Endothelial cell (in vitro differentiated cells): ENCODE results near the gene MCOLN2. TPM values are rescaled to one million over a fixed set of nuclear protein-coding genes. Genes with fewer than 3 reads are reported as not detected.

Experiments
- DNase-seq: peaks from one replicate; pipeline ENCODE4 v3.0.0; 2021; ENCODE audit warnings: low spot score
- H3K27ac Mint-ChIP-seq: one replicate; pipeline ENCODE4 v1.8.0; 2021; ENCODE audit warnings: mixed read lengths, inconsistent platforms; ENCODE audit not compliant: unreplicated experiment
- H3K27me3 Mint-ChIP-seq: one replicate; pipeline ENCODE4 v1.8.0; 2021; ENCODE audit warnings: mild to moderate bottlenecking, moderate library complexity, mixed read lengths, inconsistent platforms; ENCODE audit not compliant: unreplicated experiment
- H3K36me3 Mint-ChIP-seq: one replicate; pipeline ENCODE4 v1.8.0; 2021; ENCODE audit warnings: mild to moderate bottlenecking, low read depth, mixed read lengths, inconsistent platforms; ENCODE audit not compliant: unreplicated experiment
- H3K4me1 Mint-ChIP-seq: one replicate; pipeline ENCODE4 v1.8.0; 2021; ENCODE audit warnings: mild to moderate bottlenecking, mixed read lengths, inconsistent platforms; ENCODE audit not compliant: unreplicated experiment
- H3K4me3 Mint-ChIP-seq: one replicate; pipeline ENCODE4 v1.8.0; 2021; ENCODE audit warnings: mild to moderate bottlenecking, mixed read lengths, inconsistent platforms; ENCODE audit not compliant: unreplicated experiment
- H3K9me3 Mint-ChIP-seq: one replicate; pipeline ENCODE4 v1.8.0; 2021; ENCODE audit warnings: mixed read lengths, inconsistent platforms; ENCODE audit not compliant: unreplicated experiment
- CTCF ChIP-seq: fragments of 200-600 bp; sonication (generic); IDR thresholded peaks from one replicate; pipeline ENCODE4 v1.5.0; 2021; ENCODE audit warnings: antibody characterized with exemption; ENCODE audit not compliant: unreplicated experiment
- total RNA-seq: library from RNA; stranded (reverse); fragmentation: NEBNext Ultra II Directional; extraction: Animal tissue kit (Norgen Biotek cat#: 25700); gene quantifications from one replicate; pipeline ENCODE4 v1.2.1, GENCODE V29; 2021; ENCODE audit not compliant: unreplicated experiment

Gene MCOLN2
- total RNA-seq, 1 donor from 2014 or later, result 0.64 TPM

- H3K27me3 Mint-ChIP-seq, result no peaks in the 10 kb centered on the region
- H3K4me3 Mint-ChIP-seq, result no peak overlapping the region
- no peak overlapping the region for H3K27ac Mint-ChIP-seq
- peak; percentile 85 for TF ChIP-seq CTCF
- no peaks in the 10 kb centered on the region for H3K4me1 Mint-ChIP-seq
- H3K9me3 Mint-ChIP-seq, result no peaks in the 10 kb centered on the region
- peak; percentile 35 for DNase-seq
- H3K36me3 Mint-ChIP-seq, result no peaks in the 10 kb centered on the region
These were observed 60.6 kb downstream of the MCOLN2 start for GRCh38 chr1:84936116-84936810.

- no peaks in the 10 kb centered on the region for H3K36me3 Mint-ChIP-seq
- H3K4me3 Mint-ChIP-seq, result no peak overlapping the region
- TF ChIP-seq CTCF, result no peak
- no peaks in the 10 kb centered on the region for H3K9me3 Mint-ChIP-seq
- H3K4me1 Mint-ChIP-seq, result no peaks in the 10 kb centered on the region
- H3K27me3 Mint-ChIP-seq, result peaks cover 1% of the 10 kb centered on the region
- no peak for DNase-seq
- no peak overlapping the region for H3K27ac Mint-ChIP-seq
These were observed 63.8 kb downstream of the MCOLN2 start for GRCh38 chr1:84933011-84933611.

GRCh38 chr1:84930831-84931230 lies 66.1 kb downstream of the MCOLN2 start:
- no peak for TF ChIP-seq CTCF
- DNase-seq, result no peak
- Mint-ChIP-seq H3K27me3 (peaks cover 1% of the 10 kb centered on the region), H3K4me1 (no peaks in the 10 kb centered on the region), H3K4me3 (no peak overlapping the region), H3K36me3 (no peaks in the 10 kb centered on the region), H3K27ac (no peak overlapping the region), H3K9me3 (no peaks in the 10 kb centered on the region)

GRCh38 chr1:84930329-84930728 lies 66.6 kb downstream of the MCOLN2 start:
- Mint-ChIP-seq H3K9me3 (no peaks in the 10 kb centered on the region), H3K4me3 (no peak overlapping the region), H3K36me3 (no peaks in the 10 kb centered on the region), H3K27me3 (peaks cover 1% of the 10 kb centered on the region), H3K4me1 (no peaks in the 10 kb centered on the region), H3K27ac (no peak overlapping the region)
- TF ChIP-seq CTCF, result no peak
- DNase-seq, result no peak

GRCh38 chr1:84929581-84929980 lies 67.3 kb downstream of the MCOLN2 start:
- no peak overlapping the region for H3K4me3 Mint-ChIP-seq

More at GRCh38 chr1:84929581-84929980, 67.3 kb downstream of the MCOLN2 start:
- TF ChIP-seq CTCF, result no peak
- no peak for DNase-seq
- Mint-ChIP-seq H3K27me3 (peaks cover 1% of the 10 kb centered on the region), H3K9me3 (no peaks in the 10 kb centered on the region), H3K27ac (no peak overlapping the region), H3K4me1 (no peaks in the 10 kb centered on the region), H3K36me3 (no peaks in the 10 kb centered on the region)
